ENCODE measurements around the gene NCOA4. TPM values are rescaled to one million over a fixed set of nuclear protein-coding genes. Genes with fewer than 3 reads are reported as not detected.
A peak's percentile ranks its signal among the peaks of the same experiment; 100 is the strongest.
"Not testable (repeated sequence)": the region's sequence is repeated elsewhere in the genome, so short reads cannot be mapped to it uniquely, and the experiment has no call there.

Gene NCOA4
- total RNA-seq, 2 donors from 2014 or later = 178 to 206 TPM

GRCh38 chr10:46001187-46001756 lies 29.2 kb downstream of the NCOA4 start:
- intact Hi-C loops (cut with DNase I) = no loop called here
- no peak for ATAC-seq

GRCh38 chr10:46000538-46000937 lies 29.9 kb downstream of the NCOA4 start:
- DNase-seq (no peak), ATAC-seq (no peak)
- intact Hi-C loops (cut with DNase I) = no loop called here

More at GRCh38 chr10:46001187-46001756, 29.2 kb downstream of the NCOA4 start:
- no peak for DNase-seq

GRCh38 chr10:45999955-46000354 lies 30.5 kb downstream of the NCOA4 start:
- intact Hi-C loops (cut with DNase I); DNase-seq; ATAC-seq: not testable (repeated sequence)

- intact Hi-C loops (cut with DNase I) = no loop called here
- ATAC-seq (no peak), DNase-seq (no peak)
These were observed 32.2 kb downstream of the NCOA4 start for GRCh38 chr10:45997994-45998763.

GRCh38 chr10:45997557-45997956 lies 32.9 kb downstream of the NCOA4 start:
- ATAC-seq (no peak), DNase-seq (no peak)
- intact Hi-C loops (cut with DNase I) = no loop called here

- DNase-seq; ATAC-seq; intact Hi-C loops (cut with DNase I): not testable (repeated sequence)
These were observed 44.8 kb downstream of the NCOA4 start for GRCh38 chr10:45985590-45985989.

GRCh38 chr10:45984473-45984872 lies 46.0 kb downstream of the NCOA4 start:
- ATAC-seq; DNase-seq; intact Hi-C loops (cut with DNase I): not testable (repeated sequence)

GRCh38 chr10:45983538-45984186 lies 46.8 kb downstream of the NCOA4 start:
- peak; percentile 73 to 86 for ATAC-seq
- intact Hi-C loops (cut with DNase I) = not testable (repeated sequence)

GRCh38 chr10:45981367-45981766 lies 49.1 kb downstream of the NCOA4 start:
- ATAC-seq; DNase-seq; intact Hi-C loops (cut with DNase I): not testable (repeated sequence)

More at GRCh38 chr10:45983538-45984186, 46.8 kb downstream of the NCOA4 start:
- peak; percentile 25 for DNase-seq

- ATAC-seq; intact Hi-C loops (cut with DNase I); DNase-seq: not testable (repeated sequence)
These were observed 51.9 kb downstream of the NCOA4 start for GRCh38 chr10:45978554-45978953.

GRCh38 chr10:45974041-45974440 lies 56.4 kb downstream of the NCOA4 start:
- DNase-seq; intact Hi-C loops (cut with DNase I); ATAC-seq: not testable (repeated sequence)

GRCh38 chr10:45972813-45973169 lies 57.6 kb downstream of the NCOA4 start:
- peak; percentile 19 to 45 for ATAC-seq
- DNase-seq; intact Hi-C loops (cut with DNase I): not testable (repeated sequence)

- intact Hi-C loops (cut with DNase I) = not testable (repeated sequence)
- DNase-seq (peak; percentile 90), ATAC-seq (peak; percentile 96 to 97)
These were observed 58.2 kb downstream of the NCOA4 start, which contains the start of gene TIMM23 for GRCh38 chr10:45972106-45972812. Gene TIMM23 (plus strand): TSS chr10:45972489. CDS start chr10:45972625, 136 bp downstream.

GRCh38 chr10:45971742-45972105 lies 58.7 kb downstream of the NCOA4 start:
- DNase-seq; intact Hi-C loops (cut with DNase I): not testable (repeated sequence)
- ATAC-seq = peak in 1 of 2 donors; percentile 43

GRCh38 chr10:45971019-45971418 lies 59.4 kb downstream of the NCOA4 start:
- ATAC-seq; intact Hi-C loops (cut with DNase I); DNase-seq: not testable (repeated sequence)

- DNase-seq; intact Hi-C loops (cut with DNase I); ATAC-seq: not testable (repeated sequence)
These were observed 67.6 kb downstream of the NCOA4 start for GRCh38 chr10:45962686-45963452.

GRCh38 chr10:45957928-45958327 lies 72.5 kb downstream of the NCOA4 start:
- ATAC-seq; intact Hi-C loops (cut with DNase I); DNase-seq: not testable (repeated sequence)

GRCh38 chr10:45956634-45957033 lies 73.8 kb downstream of the NCOA4 start:
- ATAC-seq; DNase-seq; intact Hi-C loops (cut with DNase I): not testable (repeated sequence)

Data from left cardiac atrium (tissue), 4 donors.